H1 (cell line): ENCODE results near the gene NXPH1. TPM values are rescaled to one million over a fixed set of nuclear protein-coding genes. Genes with fewer than 3 reads are reported as not detected.

ENCODE experiments used
- CHD7 ChIP-seq: fragments of 300-600 bp; sonication (generic); IDR thresholded peaks from 2 replicates; pipeline ENCODE4 v1.7.1; 2012; ENCODE audit warnings: low read length, moderate library complexity, mild to moderate bottlenecking, inconsistent platforms; ENCODE audit not compliant: insufficient replicate concordance
- EZH2 ChIP-seq: fragments of 200-600 bp; sonication (generic); IDR thresholded peaks from 2 replicates; pipeline ENCODE4 v1.7.1; 2012; ENCODE audit warnings: low read depth, mild to moderate bottlenecking, moderate library complexity, low read length, inconsistent platforms; ENCODE audit not compliant: severe bottlenecking
- HDAC6 ChIP-seq: IDR thresholded peaks from one replicate; pipeline ENCODE4 v1.7.1; 2012; ENCODE audit warnings: low read depth, mild to moderate bottlenecking, inconsistent platforms, low read length, moderate library complexity
- KDM5A ChIP-seq: fragments of 200-600 bp; IDR thresholded peaks from 2 replicates; pipeline ENCODE4 v1.7.1; 2012; ENCODE audit warnings: mild to moderate bottlenecking, low read length, inconsistent platforms, mixed read lengths
- polyA plus RNA-seq, 7 experiments: library from polyadenylated mRNA; depleted of rRNA in 3 of 7; stranded (reverse) in 5 of 7; unstranded in 2 of 7; fragments of >200 nt in 5 of 7; fragments of 200-250 nt in 2 of 7; gene quantifications; 1 replicate in 5 of 7; 2 replicates in 1 of 7; 4 replicates in 1 of 7; pipeline versions ENCODE4 v1.2.1 to v1.2.3, GENCODE V29; 2011 to 2013; ENCODE audit warnings: missing spikeins in 2 of 7, mixed read lengths in 2 of 7
- total RNA-seq: library from RNA; stranded (reverse); fragmentation: NEBNext Ultra II Directional; extraction: Animal tissue kit (Norgen Biotek cat#: 25700); gene quantifications from 2 replicates; pipeline ENCODE4 v1.2.1, GENCODE V29; 2021

The NXPH1 gene
- total and polyA plus RNA-seq, 2 of the 8 experiments (the other 6 are each of a cell fraction or from before 2014, with no cell fraction given): 0.14 to 1.0 TPM

GRCh38 chr7:8762803-8763202, 329.4 kb downstream of the NXPH1 start (continued):
- TF ChIP-seq CHD7 (no peak), EZH2 (no peak), KDM5A (no peak), HDAC6 (no peak)
- TF ChIP-seq, all 59 proteins: peak for 0
